Mucosa of descending colon (tissue), 3 donors: ENCODE data around the gene SCAMP1. TPM values are rescaled to one million over a fixed set of nuclear protein-coding genes. Genes with fewer than 3 reads are reported as not detected.
A peak's percentile ranks its signal among the peaks of the same experiment; 100 is the strongest.

ENCODE experiments used
- ATAC-seq: fragments of 200-7000 bp; cut with Tn5 transposase; one replicate; pipeline ENCODE4 v1.9.1; 2020; ENCODE audit warnings: mild to moderate bottlenecking, moderate library complexity
- DNase-seq, 3 donors: peaks; one replicate each; pipeline ENCODE4 v3.0.0-alpha.2; 2020
- H3K36me3 ChIP-seq: fragments of 200-600 bp; one replicate; pipeline ENCODE4 v1.8.0; 2021; ENCODE audit warnings: low read depth, mild to moderate bottlenecking
- H3K4me1 ChIP-seq: fragments of 200-600 bp; one replicate; pipeline ENCODE4 v1.8.0; 2021; ENCODE audit warnings: low read depth, mild to moderate bottlenecking
- H3K4me3 ChIP-seq: fragments of 200-600 bp; one replicate; pipeline ENCODE4 v1.8.0; 2021; ENCODE audit warnings: mild to moderate bottlenecking
- H3K9me3 ChIP-seq: fragments of 200-600 bp; one replicate; pipeline ENCODE4 v1.8.0; 2021; ENCODE audit warnings: mild to moderate bottlenecking
- intact Hi-C, 2 donors: fragments of 100-400 bp; cut with DNase I in 1 of 2; cut with micrococcal nuclease in 1 of 2; formaldehyde crosslinking; loops; one replicate each; pipeline versions ENCODE4 v1.11.0 to v1.11.1; 2022; cut with DNase I, micrococcal nuclease
- total RNA-seq, 3 donors: library from RNA; stranded (reverse); fragmentation: NEBNext Ultra II Directional in 2 of 3; extraction: Animal tissue kit (Norgen Biotek cat#: 25700) in 2 of 3; gene quantifications; one replicate each; pipeline versions ENCODE4 v1.2.1 to v1.2.4, GENCODE V29; 2021 to 2023
- TF ChIP-seq, protein P1 (sequence below): fragments of 200-600 bp; IDR thresholded peaks from one replicate; pipeline ENCODE4 v1.8.0; 2022; ENCODE audit warnings: antibody characterized with exemption, mild to moderate bottlenecking
- donor health status: DM: no; HTN: no; CAD: no; lungs with moderate emphysema.
- donor health status: DM: no; HTN: no; CAD: no.
- donor health status: DM: no; HTN: yes; CAD: no.

SCAMP1 gene
- total RNA-seq, 3 donors from 2014 or later = 23.5 to 41.7 (median 36.1) TPM

DNA sequence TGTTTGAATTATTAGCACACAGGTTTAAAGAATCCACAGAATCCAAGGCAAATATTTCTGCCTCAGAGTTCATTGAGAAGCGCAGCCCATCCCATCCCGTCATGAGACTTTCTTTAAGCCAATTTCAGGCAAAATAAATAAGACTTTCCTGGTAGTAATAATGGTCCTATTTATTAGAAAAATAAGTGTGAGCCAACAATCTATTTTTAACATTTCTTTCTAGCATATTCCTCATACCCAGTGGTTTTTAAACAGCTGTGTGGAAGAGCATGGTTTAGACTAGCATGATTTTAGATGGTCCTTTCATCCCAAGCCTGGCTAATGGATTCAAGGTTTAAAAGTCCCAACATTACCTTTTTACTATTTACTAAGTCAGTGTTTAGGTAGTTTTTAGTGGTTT is 125.8 kb downstream of the SCAMP1 start:
- no peaks in the 10 kb centered on the region for H3K9me3 ChIP-seq
- H3K36me3 ChIP-seq = no peaks in the 10 kb centered on the region
- ATAC-seq = no peak
- no peak for DNase-seq
- intact Hi-C loops = no loop called here
- H3K4me3 ChIP-seq = no peak overlapping the region
- TF ChIP-seq, protein P1, sequence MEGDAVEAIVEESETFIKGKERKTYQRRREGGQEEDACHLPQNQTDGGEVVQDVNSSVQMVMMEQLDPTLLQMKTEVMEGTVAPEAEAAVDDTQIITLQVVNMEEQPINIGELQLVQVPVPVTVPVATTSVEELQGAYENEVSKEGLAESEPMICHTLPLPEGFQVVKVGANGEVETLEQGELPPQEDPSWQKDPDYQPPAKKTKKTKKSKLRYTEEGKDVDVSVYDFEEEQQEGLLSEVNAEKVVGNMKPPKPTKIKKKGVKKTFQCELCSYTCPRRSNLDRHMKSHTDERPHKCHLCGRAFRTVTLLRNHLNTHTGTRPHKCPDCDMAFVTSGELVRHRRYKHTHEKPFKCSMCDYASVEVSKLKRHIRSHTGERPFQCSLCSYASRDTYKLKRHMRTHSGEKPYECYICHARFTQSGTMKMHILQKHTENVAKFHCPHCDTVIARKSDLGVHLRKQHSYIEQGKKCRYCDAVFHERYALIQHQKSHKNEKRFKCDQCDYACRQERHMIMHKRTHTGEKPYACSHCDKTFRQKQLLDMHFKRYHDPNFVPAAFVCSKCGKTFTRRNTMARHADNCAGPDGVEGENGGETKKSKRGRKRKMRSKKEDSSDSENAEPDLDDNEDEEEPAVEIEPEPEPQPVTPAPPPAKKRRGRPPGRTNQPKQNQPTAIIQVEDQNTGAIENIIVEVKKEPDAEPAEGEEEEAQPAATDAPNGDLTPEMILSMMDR = no peak
- no peaks in the 10 kb centered on the region for H3K4me1 ChIP-seq

GRCh38 chr5:78487846-78488245 is 127.4 kb downstream of the SCAMP1 start:
- no peaks in the 10 kb centered on the region for H3K36me3 ChIP-seq
- no peaks in the 10 kb centered on the region for H3K9me3 ChIP-seq
- no peak for DNase-seq
- H3K4me1 ChIP-seq = no peaks in the 10 kb centered on the region
- intact Hi-C loops = no loop called here
- TF ChIP-seq, protein P1 = no peak
- H3K4me3 ChIP-seq = no peak overlapping the region
- ATAC-seq = no peak

DNA sequence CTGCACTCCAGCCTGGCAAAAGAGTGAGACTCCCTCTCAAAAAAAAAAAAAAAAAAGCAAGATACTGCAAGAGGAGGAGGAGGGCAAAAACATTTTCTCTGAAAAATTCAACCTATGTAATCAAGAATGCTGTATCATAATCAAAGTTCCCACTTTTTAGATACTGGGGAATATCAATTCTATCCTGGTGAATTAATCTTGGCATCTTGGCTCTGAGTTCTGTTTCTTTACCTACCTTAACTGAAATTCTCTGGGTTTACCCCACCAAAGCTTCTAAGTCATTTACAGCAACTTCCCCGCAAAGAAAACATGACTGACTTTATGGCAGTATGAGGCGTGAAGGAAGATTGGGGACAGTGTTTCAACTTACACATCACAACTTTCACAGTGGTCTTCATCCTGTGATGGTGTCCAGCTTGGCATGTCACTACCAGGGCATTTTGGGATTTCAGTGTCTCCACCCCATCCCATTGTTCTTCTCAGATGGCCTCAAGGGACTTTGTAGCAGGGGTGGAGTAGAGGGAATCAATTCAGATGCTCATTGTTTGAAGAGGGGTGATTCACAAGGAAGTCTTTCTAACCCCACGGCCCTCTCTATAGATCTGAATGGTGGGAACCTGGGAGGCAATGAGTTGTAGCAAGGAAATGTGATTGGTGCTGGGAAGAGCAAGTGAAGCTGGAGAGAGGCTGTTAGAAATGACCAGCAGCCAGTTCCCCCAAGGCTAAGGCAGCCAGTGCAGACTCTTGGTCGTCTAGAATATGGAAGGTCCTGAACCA is 130.5 kb downstream of the SCAMP1 start:
- ATAC-seq (peak; percentile 13), DNase-seq (no peak)
- H3K4me3 ChIP-seq = no peak overlapping the region
- H3K4me1 ChIP-seq = no peaks in the 10 kb centered on the region
- intact Hi-C loops = no loop called here
- H3K36me3 ChIP-seq = no peaks in the 10 kb centered on the region
- TF ChIP-seq, protein P1 = no peak
- no peaks in the 10 kb centered on the region for H3K9me3 ChIP-seq

- no peaks in the 10 kb centered on the region for H3K9me3 ChIP-seq
- DNase-seq = no peak
- H3K4me1 ChIP-seq = no peaks in the 10 kb centered on the region
- no peak overlapping the region for H3K4me3 ChIP-seq
- TF ChIP-seq, protein P1 = no peak
- intact Hi-C loops = no loop called here
- ATAC-seq = no peak
- no peaks in the 10 kb centered on the region for H3K36me3 ChIP-seq
These were observed 131.8 kb downstream of the SCAMP1 start for GRCh38 chr5:78492224-78492623.

- Histone ChIP-seq H3K36me3 (no peaks in the 10 kb centered on the region), H3K4me1 (no peaks in the 10 kb centered on the region), H3K9me3 (no peaks in the 10 kb centered on the region), H3K4me3 (no peak overlapping the region)
- DNase-seq = no peak
- intact Hi-C loops = no loop called here
- TF ChIP-seq, protein P1 = no peak
- no peak for ATAC-seq
These were observed 132.2 kb downstream of the SCAMP1 start for GRCh38 chr5:78492650-78493049.
